PC-9 (cell line): Measurements from ENCODE around the gene SPARCL1. TPM values are rescaled to one million over a fixed set of nuclear protein-coding genes. Genes with fewer than 3 reads are reported as not detected.

ENCODE experiments used
- BruUV-seq: library from RNA; stranded (reverse); fragments of 400-500 nt; replicated peaks from 2 replicates; lab custom pipeline; 2021; lab: Mats Ljungman, UMichigan
- CTCF ChIA-PET: fragments of 300-600 bp; sonication (Branson Sonifier 250); formaldehyde crosslinking; loops from one replicate; lab custom pipeline; 2022; ENCODE audit warnings: antibody characterized with exemption; lab: Charles Lee
- POLR2A ChIA-PET: fragments of 300-600 bp; sonication (Branson Sonifier 250); formaldehyde crosslinking; loops from one replicate; lab custom pipeline; 2022; ENCODE audit warnings: antibody characterized with exemption; ENCODE audit not compliant: unreplicated experiment; lab: Charles Lee
- DNase-seq, 2 experiments: peaks; one replicate each; pipeline versions ENCODE4 v3.0.0 to v3.0.0-alpha.2; 2015 to 2022; ENCODE audit warnings: mixed read lengths in 1 of 2
- H2AFZ ChIP-seq: fragments of 200-600 bp; sonication (generic); 2 replicates; pipeline ENCODE4 v1.8.1; 2017; ENCODE audit warnings: antibody characterized with exemption
- H3F3A ChIP-seq: fragments of 200-600 bp; sonication (generic); 2 replicates; pipeline ENCODE4 v1.8.1; 2017; ENCODE audit warnings: antibody characterized with exemption, mild to moderate bottlenecking, low read depth; ENCODE audit not compliant: insufficient read depth
- H3K27ac ChIP-seq: fragments of 200-600 bp; sonication (generic); 2 replicates; pipeline ENCODE4 v1.6.1; 2016; ENCODE audit warnings: mixed run types
- H3K27me3 ChIP-seq: fragments of 200-600 bp; sonication (generic); 2 replicates; pipeline ENCODE4 v1.6.1; 2016; ENCODE audit warnings: low read depth, mixed run types; ENCODE audit not compliant: insufficient read depth
- H3K36me3 ChIP-seq: fragments of 200-600 bp; sonication (generic); 2 replicates; pipeline ENCODE4 v1.6.1; 2016; ENCODE audit warnings: low read depth, mixed run types
- H3K4me1 ChIP-seq: fragments of 200-600 bp; sonication (generic); replicated peaks from 2 replicates; pipeline ENCODE4 v1.6.1; 2016; ENCODE audit warnings: mixed run types; ENCODE audit not compliant: insufficient read depth
- H3K4me2 ChIP-seq: fragments of 200-600 bp; sonication (generic); 2 replicates; pipeline ENCODE4 v1.6.1; 2017; ENCODE audit warnings: mixed run types
- H3K4me3 ChIP-seq: fragments of 200-600 bp; sonication (generic); 2 replicates; pipeline ENCODE4 v1.6.1; 2016; ENCODE audit warnings: mixed run types
- H3K79me2 ChIP-seq: fragments of 200-600 bp; sonication (generic); 2 replicates; pipeline ENCODE4 v1.6.1; 2017; ENCODE audit warnings: low read depth, mixed run types
- H3K9me2 ChIP-seq: fragments of 200-600 bp; sonication (generic); 2 replicates; pipeline ENCODE4 v1.8.1; 2017; ENCODE audit warnings: mild to moderate bottlenecking; ENCODE audit not compliant: insufficient read depth
- H3K9me3 ChIP-seq: fragments of 200-600 bp; sonication (generic); 2 replicates; pipeline ENCODE4 v1.8.1; 2016; ENCODE audit warnings: low read depth; ENCODE audit not compliant: insufficient read depth
- H4K20me1 ChIP-seq: fragments of 200-600 bp; sonication (generic); 2 replicates; pipeline ENCODE4 v1.8.1; 2017; ENCODE audit not compliant: insufficient read depth
- EZH2 ChIP-seq: fragments of 200-600 bp; sonication (generic); IDR thresholded peaks from 2 replicates; pipeline ENCODE4 v1.8.0; 2017; ENCODE audit warnings: antibody characterized with exemption, low read depth
- intact Hi-C: fragments of 100-400 bp; cut with micrococcal nuclease; formaldehyde crosslinking; loops from one replicate; pipeline ENCODE4 v1.10.0; 2022; ENCODE audit not compliant: unreplicated experiment
- total RNA-seq: library from RNA; stranded (reverse); gene quantifications from 2 replicates; pipeline ENCODE4 v1.2.3, GENCODE V29; 2021
- TF ChIP-seq, protein P1 (sequence below): fragments of 200-600 bp; sonication (generic); conservative IDR thresholded peaks from 2 replicates; pipeline ENCODE4 v1.6.1; 2017; ENCODE audit warnings: mixed run types, antibody characterized with exemption, mild to moderate bottlenecking, moderate library complexity

SPARCL1 gene
- total RNA-seq, 1 experiment from 2014 or later, result not detected

DNA sequence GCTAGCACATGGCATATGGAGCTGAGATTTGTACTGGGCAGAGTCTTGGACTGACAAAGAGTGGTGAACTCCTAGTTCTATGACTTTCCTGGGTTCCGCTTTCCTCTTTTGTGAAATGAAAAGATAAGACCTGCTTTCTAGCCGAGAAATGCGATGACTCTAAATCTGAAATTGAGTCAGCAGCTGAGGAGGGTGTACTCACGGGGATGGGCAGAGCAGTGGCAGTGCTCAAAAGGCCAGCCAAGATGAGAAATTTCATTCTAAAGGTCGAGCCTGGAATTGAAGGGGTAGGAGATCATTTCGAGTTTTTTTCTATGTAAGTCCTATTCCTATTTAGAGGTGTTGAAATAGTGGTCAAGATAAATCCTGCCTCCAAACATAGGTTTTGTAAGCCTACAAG is 59.8 kb downstream of the SPARCL1 start:
- intact Hi-C loops, result loop anchor here (5.0 kb wide), 1 partner anchor 972 kb away; no protein-coding TSS in a partner anchor
- H3K4me1 ChIP-seq, result no peaks in the 10 kb centered on the region
- H3K27ac ChIP-seq, result no peak overlapping the region
- TF ChIP-seq, protein P1, sequence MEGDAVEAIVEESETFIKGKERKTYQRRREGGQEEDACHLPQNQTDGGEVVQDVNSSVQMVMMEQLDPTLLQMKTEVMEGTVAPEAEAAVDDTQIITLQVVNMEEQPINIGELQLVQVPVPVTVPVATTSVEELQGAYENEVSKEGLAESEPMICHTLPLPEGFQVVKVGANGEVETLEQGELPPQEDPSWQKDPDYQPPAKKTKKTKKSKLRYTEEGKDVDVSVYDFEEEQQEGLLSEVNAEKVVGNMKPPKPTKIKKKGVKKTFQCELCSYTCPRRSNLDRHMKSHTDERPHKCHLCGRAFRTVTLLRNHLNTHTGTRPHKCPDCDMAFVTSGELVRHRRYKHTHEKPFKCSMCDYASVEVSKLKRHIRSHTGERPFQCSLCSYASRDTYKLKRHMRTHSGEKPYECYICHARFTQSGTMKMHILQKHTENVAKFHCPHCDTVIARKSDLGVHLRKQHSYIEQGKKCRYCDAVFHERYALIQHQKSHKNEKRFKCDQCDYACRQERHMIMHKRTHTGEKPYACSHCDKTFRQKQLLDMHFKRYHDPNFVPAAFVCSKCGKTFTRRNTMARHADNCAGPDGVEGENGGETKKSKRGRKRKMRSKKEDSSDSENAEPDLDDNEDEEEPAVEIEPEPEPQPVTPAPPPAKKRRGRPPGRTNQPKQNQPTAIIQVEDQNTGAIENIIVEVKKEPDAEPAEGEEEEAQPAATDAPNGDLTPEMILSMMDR, result no peak
- no peak for TF ChIP-seq EZH2
- no peak overlapping the region for H2AFZ ChIP-seq
- H3K9me2 ChIP-seq, result no peaks in the 10 kb centered on the region
- H3K4me2 ChIP-seq, result no peak overlapping the region
- ChIA-PET POLR2A (no interaction called here), CTCF (no interaction called here)
- no peaks in the 10 kb centered on the region for H3K9me3 ChIP-seq
- no peaks in the 10 kb centered on the region for H3K36me3 ChIP-seq
- H3K27me3 ChIP-seq, result no peaks in the 10 kb centered on the region
- no peak overlapping the region for H3K4me3 ChIP-seq
- H4K20me1 ChIP-seq, result no peaks in the 10 kb centered on the region
- no TSS peak for BruUV-seq
- DNase-seq, result no peak
- H3F3A ChIP-seq, result no peaks in the 10 kb centered on the region
- H3K79me2 ChIP-seq, result no peaks in the 10 kb centered on the region

DNA sequence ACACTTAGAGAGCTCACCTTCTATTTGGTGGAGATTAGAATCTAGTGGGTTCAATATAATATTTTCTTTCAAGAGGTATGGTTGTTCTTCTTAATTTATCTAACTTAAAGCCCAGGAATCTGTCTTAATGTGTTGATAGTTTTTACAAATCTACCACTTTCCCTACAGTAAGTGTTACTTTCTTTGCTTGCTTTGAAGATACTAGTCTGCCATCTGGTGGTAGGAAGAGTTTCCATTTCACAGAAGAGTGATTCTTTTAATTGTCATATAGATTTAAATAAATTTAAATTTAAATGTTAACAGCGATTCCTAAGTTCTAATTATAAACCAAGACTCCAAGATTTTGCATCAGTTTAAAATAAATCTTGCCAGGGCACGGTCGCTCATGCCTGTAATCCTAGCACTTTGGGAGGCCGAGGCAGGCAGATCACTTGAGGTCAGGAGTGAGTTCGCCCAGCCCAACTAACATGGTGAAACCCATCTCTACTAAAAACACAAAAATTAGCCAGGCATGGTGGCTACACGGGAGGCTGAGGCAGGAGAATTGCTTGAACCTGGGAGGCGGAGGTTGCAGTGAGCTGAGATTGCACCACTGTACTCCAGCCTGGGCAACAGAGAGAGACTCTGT is 63.3 kb downstream of the SPARCL1 start:
- POLR2A ChIA-PET, result no interaction called here
- H3K9me2 ChIP-seq, result no peaks in the 10 kb centered on the region

DNA sequence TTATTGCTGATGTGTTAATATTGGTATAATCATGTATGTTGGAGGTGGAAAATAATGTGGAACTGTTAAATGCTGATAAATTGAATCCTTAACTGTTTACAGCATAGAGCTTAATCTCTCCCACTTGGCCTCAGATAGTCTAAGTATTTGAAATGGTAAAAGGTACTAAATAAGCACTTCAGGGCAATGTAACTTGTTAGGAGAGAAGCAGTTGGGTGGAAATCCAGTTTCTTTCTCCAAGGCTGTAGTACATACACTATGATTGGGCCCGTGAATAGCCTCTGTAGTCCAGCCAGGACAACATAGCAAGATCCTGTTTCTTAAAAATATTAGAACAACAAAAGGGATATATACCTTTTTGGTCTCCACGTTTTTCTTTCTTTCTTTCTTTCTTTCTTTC is 67.1 kb downstream of the SPARCL1 start:
- H4K20me1 ChIP-seq, result no peaks in the 10 kb centered on the region
- no TSS peak for BruUV-seq
- TF ChIP-seq, protein P1, result no peak
- no peak for TF ChIP-seq EZH2
- CTCF ChIA-PET, result no interaction called here
- no peaks in the 10 kb centered on the region for H3K79me2 ChIP-seq
- intact Hi-C loops, result no loop called here
- H2AFZ ChIP-seq, result no peak overlapping the region
- no peaks in the 10 kb centered on the region for H3K27me3 ChIP-seq
- H3K36me3 ChIP-seq, result no peaks in the 10 kb centered on the region
- no peak overlapping the region for H3K27ac ChIP-seq
- no peak overlapping the region for H3K4me2 ChIP-seq
- H3F3A ChIP-seq, result peaks cover 9% of the 10 kb centered on the region; the same call in 1 of the 2 replicates
- no peaks in the 10 kb centered on the region for H3K9me2 ChIP-seq
- H3K9me3 ChIP-seq, result no peaks in the 10 kb centered on the region
- 0 out of 2 replicates have a peak, but pooled peaks cover 3% of the 10 kb centered on the region for H3K4me1 ChIP-seq
- no peak overlapping the region for H3K4me3 ChIP-seq
- POLR2A ChIA-PET, result no interaction called here
- DNase-seq, result no peak

More for the DNA sequence above, 63.3 kb downstream of the SPARCL1 start:
- H3F3A ChIP-seq, result peaks cover 5% of the 10 kb centered on the region; the same call in 1 of the 2 replicates
- no peaks in the 10 kb centered on the region for H4K20me1 ChIP-seq
- TF ChIP-seq, protein P1, result peak; percentile 72
- TF ChIP-seq EZH2, result no peak
- CTCF ChIA-PET, result no interaction called here
- no peak overlapping the region for H3K27ac ChIP-seq
- no peaks in the 10 kb centered on the region for H3K79me2 ChIP-seq
- 0 out of 2 replicates have a peak, but pooled peaks cover 1% of the 10 kb centered on the region for H3K4me1 ChIP-seq
- no peak overlapping the region for H2AFZ ChIP-seq
- no peak overlapping the region for H3K4me2 ChIP-seq
- H3K36me3 ChIP-seq, result no peaks in the 10 kb centered on the region
- no TSS peak for BruUV-seq
- H3K27me3 ChIP-seq, result no peaks in the 10 kb centered on the region
- no peak for DNase-seq
- H3K4me3 ChIP-seq, result no peak overlapping the region
- intact Hi-C loops, result loop anchor here (1.0 to 5.0 kb wide), 4 partner anchors 90 to 969 kb away; no protein-coding TSS in a partner anchor
- no peaks in the 10 kb centered on the region for H3K9me3 ChIP-seq
